Stimulated activated CD4-positive, alpha-beta T cell treated with anti-CD3 and anti-CD28 coated beads, Interleukin-2, amount 100 ng/mL, for 4 hours (primary cell): ENCODE measurements around the gene EPM2AIP1.
"Not testable (repeated sequence)": the region's sequence is repeated elsewhere in the genome, so short reads cannot be mapped to it uniquely, and the experiment has no call there.

Experiments
- DNase-seq: peaks from one replicate; pipeline ENCODE4 v3.0.0-alpha.2; 2020; ENCODE audit warnings: low read depth

Gene EPM2AIP1

DNA sequence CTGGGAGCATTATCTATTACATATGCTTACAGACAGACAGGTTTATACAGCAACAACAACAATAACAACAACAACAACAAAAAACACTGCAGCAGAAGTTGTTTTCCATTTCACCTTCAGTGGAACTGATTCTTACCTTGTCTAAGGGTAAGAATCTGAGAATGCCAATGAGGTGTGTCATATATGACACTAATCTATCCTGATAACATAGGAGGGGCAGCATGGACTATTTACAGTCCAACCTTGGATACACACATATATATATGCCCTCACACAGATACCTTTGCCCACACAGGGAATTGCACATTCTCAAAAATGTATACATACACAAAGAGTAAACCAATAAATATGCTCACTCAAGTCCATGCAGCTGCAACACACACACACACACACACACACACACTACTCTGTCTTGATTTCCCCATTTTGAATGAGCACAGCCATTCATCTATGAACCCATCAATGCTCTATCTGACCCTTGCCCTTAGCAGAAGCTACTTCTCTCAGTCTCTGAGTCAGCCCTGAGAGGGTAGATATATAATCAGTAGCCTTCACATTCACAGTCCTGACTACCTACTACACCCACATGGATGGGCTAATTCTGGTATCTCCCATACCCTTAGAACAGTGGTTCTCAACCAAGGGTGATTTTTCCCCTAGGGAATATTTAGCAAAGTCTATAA, 38.3 kb downstream of the EPM2AIP1 start:
- no peak for DNase-seq

DNA sequence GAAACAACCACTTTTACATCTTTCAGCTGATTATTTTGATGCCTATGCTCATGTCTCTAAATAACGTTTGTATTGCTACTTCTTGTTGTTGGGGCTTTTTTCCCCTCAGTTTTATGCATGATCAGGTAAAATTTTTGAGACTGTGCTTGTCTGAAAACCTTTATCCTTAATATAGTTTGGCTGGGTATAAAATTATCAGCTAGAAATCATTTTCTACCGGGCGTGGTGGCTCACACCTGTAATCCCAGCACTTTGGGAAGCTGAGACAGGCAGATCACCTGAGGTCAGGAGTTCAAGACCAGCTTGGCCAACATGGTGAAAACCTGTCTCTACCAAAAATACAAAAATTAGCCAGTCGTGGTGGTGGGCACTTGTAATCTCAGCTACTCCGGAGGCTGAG, 45.1 kb downstream of the EPM2AIP1 start:
- DNase-seq, result not testable (repeated sequence)

DNA sequence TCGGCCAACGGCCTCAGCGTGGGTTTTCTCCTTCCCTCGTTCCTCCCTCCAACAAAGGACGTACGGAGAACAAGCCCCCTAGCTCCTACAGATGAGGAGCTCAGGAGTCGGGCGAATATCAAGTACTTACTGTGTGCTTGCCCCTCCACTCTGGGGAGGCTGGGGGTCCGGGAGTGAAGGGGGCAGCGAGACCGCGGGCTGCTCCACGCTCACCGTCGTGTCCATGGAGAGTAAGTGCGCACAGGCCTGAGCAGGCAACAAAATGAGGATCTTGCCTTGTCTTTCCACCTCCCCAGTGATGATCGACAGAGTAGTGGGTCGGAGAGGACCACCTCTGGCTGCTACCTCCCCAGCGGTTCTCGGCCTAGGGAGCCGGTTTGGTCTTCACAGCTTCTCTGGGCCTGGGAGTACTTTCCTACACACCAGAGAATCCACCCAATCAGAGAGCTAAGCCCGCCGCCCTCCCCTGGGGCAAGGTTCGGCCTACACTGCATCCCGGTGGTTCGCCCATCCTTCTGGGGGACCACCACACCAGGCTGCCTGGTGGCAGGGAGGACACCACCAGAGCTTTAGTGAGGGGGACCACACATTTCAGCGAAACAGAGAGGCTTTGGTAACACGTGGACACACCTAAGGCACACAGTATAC, 47.5 kb downstream of the EPM2AIP1 start:
- DNase-seq, result no peak

DNA sequence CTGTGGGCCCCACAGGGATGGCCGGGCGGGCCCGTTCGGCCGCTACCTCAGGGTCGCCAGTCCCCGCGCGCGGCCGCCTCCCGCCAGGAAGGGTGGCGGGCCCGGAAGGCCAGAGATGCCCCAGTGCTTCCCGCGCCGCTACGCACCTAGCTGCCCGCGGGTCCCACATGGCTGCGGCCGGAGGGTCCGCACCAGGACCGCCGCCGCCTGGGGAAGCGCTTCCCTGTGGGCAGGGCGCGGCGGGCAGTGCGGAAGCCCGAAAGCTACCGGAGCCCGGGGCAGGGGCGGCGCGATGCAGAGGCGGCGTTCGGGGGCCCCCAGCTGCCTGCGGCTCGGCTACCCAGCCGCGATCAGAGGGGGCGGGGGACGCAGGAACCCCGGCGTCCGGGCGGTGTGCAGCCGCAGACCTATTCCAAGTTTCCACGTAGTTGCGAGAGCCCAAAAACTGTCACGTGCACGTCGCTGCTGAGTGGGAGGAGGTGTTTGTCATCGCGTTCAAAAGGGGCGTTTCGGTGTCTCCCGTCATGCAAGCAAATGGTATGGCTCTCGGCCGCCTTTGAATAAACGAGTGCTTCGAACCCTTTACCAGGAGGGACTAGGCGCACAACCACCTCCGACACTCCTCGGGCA, 48.2 kb downstream of the EPM2AIP1 start, which contains the start of gene TRANK1:
Gene TRANK1, minus strand, starts transcription at position 414 of the 630 bp plus-strand sequence. Its CDS starts 245 bp downstream, at position 169.
- peak; percentile 80 for DNase-seq

DNA sequence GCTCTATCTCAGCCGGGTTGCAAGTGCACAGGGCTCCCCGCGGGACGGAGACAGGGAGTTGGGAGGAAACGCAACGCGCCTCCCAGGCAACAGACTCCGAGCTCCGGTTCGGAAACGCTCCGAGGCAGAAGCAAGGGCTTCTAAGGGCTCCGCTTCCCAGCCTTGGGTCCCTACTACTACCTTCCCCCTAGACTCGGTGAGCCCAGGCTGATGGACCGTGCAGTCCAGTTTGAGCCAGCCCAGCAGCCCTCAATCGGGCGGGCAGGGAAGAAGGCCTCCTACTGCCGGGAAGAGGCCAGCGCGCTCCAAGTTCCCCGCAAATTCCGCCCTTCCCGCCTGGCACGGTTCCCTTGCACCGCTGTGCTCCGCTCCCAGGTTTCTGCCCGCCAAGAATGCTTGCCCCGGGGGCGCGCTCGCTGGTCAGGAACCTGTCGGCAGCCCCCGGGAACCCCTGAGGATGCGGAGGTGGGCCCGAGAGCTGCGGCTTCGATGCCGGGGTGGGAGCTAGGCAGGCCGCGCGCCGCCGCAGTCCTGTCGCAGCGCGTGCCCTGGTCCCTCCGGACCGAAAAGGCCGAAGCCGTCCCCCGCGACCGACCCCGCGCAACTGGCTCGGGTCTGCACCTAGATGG, 48.8 kb downstream of the EPM2AIP1 start:
- no peak for DNase-seq

DNA sequence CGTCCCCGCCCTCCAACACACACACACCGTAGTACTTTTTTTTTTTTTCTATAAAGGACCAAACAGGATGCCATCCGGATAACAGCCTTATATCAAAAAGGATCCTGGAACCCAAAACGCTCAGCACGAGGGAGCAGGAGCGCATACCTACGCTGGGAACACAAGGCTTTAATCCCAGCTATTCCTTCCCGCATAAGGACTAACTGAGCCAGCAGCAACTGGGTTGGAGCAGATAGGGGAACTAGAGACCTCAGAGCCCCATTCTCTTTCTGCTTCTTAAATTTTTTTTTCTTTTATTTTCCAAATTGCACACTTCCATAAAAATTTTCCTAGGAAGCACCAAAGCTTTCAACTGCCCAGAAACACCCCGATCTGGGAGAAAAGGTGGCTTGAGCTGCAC, 49.3 kb downstream of the EPM2AIP1 start:
- no peak for DNase-seq

DNA sequence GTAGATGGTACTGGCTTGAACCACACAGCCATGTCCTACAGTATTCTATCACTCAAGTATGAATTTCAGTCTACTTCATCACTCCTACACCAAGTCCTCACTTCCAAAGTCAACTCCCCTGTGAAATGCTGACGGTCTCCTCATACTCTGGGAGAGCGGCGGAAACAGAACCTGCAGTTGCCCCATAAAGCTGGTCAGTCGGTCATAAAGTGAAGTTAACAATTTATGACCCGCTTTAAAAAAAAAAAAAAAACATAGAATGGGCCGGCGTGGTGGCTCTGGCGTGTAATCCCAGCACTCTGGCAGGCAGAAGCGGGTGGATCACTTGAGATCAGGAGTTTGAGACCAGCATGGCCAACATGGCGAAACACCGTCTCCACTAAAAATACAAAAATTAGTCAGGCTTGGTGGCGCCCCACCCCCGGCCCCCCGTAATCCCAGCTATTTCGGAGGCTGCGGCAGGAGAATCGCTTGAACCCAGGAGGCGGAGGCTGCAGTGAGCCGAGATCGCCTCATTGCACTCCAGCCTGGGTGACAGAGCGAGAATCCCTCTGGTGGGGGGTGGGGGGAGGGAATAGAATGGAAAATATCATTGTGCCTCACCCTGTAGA, 50.2 kb downstream of the EPM2AIP1 start:
- DNase-seq, result no peak

DNA sequence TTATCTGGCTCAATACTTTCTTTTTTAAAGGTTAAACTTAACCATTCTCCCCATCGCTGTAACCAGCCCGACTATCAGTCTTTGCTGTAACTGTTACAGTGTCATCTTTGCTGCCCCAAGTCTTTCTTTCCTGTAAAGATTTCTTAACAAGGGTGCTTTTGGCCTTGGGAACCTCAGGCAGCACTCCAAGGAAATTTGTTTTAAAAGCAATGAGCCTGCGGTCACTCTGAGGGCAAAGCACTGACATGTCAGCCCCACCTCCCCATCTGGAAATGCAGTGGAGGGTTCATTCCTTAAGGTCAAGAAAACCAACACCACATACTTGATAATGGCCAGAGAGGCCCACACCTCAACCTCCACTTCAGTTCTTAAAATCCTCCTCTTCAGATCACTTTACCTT, 51.3 kb downstream of the EPM2AIP1 start:
- DNase-seq, result no peak

DNA sequence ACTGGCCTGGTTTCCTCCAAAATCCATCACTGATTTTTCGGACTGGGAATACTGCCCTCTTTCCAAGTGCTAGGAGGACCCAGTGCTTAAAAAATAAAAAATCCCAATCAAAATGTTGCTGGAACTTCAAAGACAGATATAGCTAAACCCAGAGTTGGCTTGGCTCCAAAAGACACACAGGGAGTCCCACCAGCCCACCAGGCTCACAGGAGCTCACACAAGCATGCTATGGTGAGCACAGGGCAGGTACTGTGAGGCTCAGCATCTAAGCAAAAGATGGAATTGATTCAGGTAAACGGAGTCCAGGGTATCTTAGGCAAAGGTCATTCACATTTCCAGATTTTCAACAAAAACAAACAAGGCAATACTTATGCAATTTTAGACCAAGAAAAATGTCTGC, 51.8 kb downstream of the EPM2AIP1 start:
- no peak for DNase-seq

DNA sequence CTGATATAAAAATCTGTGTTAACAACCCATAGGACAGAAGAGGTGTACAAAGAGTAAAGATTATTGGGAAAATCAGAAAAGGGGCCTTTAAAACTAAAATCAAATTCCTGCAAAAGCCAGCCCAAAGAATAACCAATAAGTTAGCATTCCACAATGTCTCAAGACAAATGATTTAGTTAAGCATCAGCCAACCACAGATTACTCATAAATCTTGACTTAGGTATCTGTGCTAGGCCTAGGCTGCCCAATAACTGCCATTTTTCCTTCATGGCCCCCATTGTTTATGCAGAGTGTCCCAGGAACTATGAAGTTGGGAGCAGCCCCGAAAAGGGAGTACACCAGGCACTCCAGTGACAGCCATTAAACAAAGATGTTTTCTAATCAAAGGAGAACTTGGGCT, 55.4 kb downstream of the EPM2AIP1 start:
- DNase-seq, result no peak
